Medulla oblongata (tissue), 1 donor: ENCODE data around the gene ABL2.
"Not testable (repeated sequence)": the region's sequence is repeated elsewhere in the genome, so short reads cannot be mapped to it uniquely, and the experiment has no call there.

ENCODE experiments used
- DNase-seq: peaks from one replicate; pipeline ENCODE4 v3.0.0-alpha.2; 2015; ENCODE audit errors: extremely low spot score

Gene ABL2

DNA sequence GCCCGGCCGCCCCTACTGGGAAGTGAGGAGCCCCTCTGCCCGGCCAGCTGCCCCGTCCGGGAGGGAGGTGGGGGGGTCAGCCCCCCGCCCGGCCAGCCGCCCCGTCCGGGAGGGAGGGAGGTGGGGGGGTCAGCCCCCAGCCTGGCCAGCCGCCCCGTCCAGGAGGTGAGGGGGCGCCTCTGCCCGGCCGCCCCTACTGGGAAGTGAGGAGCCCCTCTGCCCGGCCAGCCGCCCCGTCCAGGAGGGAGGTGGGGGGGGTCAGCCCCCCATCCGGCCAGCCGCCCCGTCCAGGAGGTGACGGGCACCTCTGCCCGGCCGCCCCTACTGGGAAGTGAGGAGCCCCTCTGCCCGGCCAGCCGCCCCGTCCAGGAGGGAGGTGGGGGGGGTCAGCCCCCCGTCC, 93.8 kb downstream of the ABL2 start:
- DNase-seq, result not testable (repeated sequence)

DNA sequence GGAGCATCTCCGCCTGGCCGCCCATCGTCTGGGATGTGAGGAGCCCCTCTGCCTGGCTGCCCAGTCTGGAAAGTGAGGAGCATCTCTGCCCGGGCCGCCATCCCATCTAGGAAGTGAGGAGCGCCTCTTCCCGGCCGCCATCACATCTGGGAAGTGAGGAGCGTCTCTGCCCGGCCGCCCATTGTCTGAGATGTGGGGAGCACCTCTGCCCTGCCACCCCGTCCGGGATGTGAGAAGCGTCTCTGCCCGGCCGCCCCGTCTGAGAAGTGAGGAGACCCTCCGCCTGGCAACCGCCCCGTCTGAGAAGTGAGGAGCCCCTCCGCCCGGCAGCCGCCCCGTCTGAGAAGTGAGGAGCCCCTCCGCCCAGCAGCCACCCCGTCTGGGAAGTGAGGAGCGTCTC, 94.3 kb downstream of the ABL2 start:
- not testable (repeated sequence) for DNase-seq

DNA sequence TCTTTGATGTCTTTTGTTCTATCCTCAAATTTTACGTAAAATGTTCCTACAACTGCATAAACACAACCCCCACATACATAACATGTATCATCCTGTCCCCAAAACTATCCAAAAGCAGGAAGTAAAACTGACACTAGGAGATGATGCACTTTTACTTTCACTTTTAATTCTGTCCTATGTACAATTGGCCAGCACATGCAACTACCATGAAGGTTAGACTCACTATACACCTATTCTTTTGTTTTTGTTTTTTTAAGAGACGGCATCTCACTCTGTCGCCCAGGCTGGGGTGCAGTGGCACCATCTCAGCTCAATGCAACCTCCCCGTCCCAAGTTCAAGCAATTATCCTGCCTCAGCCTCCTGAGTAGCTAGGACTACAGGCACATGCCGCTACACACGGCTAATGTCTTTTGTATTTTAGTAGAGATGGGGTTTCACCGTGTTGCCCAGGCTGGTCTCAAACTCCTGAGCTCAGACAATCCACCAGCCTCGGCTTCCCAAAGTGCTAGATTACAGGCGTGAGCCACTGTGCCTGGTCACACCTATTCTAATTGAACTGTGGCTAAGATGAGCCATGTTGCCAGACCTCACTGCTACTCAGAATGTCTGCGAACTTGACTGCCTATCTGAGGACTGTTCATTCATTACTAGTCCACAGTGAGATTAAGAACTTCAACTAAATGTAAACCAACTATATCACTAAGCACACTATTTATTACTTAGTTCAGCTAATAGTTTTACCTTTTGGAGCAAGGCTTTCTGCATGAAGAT, 99.6 kb downstream of the ABL2 start:
- DNase-seq, result peak; percentile 73

GRCh38 chr1:179128520-179128919, 101.0 kb downstream of the ABL2 start:
- no peak for DNase-seq

GRCh38 chr1:179127163-179127895, 102.1 kb downstream of the ABL2 start:
- DNase-seq, result no peak

DNA sequence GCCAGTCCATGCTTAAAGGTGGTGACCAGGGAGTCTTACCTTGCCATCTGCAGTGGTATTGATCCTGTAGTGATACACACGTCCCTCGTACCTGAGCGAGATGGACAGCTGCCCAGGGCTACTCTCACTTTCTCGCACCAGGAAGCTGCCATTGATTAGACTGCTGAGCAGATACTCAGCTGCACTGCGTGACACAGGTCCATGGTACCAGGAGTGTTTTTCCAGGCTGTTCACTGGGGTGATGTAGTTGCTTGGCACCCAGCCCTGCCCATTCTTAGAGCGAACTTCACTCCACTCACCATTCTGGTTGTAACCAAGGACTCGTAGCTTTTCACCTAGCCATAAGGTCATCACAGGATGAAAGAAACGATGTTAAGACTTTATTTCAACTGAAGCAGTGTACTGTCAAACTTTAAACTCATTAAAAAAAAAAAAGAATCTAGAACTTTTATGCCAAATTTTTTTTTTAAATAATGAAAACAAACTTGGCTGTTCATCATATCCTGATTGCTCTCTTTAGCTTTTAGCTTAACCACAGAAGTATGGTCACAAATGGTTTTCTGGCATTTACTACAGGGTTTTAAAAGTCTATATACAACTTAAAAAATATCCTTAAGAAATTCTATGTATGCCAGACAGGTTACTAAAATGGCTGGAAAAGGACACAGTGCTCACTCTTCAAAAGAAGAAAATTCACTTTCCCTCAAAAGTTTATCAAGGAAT, 103.0 kb downstream of the ABL2 start:
- no peak for DNase-seq

GRCh38 chr1:179124873-179125272, 104.6 kb downstream of the ABL2 start:
- no peak for DNase-seq

GRCh38 chr1:179121159-179121938, 108.1 kb downstream of the ABL2 start:
- peak; percentile 76 for DNase-seq

GRCh38 chr1:179120736-179121135, 108.7 kb downstream of the ABL2 start:
- no peak for DNase-seq

DNA sequence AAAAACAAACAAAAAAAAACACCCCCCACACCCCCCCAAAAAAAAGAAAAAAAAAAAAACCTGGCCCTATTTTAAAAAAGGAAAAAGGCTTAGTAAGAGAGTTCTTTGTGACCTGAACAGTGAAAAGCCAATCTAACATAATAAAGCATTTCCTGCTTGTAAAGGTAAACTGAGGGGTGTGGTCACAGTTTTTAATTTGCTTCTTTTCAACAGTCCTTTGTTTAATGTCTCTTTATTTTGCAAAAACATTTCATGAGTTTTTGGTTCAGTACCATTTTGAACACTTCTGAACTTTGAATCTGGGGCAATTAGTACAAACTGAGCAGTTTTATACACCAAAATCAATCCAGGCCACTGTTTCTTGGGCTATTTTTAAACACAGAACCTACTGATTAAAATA, 110.0 kb downstream of the ABL2 start:
- no peak for DNase-seq

DNA sequence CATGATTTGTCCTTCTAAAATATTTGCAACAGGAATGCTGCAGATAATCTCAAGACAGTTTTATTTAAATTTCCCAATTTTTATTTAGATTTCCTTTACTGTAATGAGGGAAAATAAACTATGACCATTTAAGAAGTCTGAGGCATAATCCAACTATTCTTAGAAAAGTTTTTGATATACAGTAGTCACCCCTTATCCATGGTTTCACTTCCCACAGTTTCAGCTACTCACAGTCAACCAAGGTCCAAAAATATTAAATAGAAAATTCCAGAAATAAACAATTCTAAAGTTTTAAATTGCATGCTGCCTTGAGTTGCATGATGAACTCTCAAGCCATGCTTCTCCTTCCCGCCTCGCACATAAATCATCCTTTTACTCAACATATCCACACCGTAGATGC, 114.3 kb downstream of the ABL2 start:
- no peak for DNase-seq

DNA sequence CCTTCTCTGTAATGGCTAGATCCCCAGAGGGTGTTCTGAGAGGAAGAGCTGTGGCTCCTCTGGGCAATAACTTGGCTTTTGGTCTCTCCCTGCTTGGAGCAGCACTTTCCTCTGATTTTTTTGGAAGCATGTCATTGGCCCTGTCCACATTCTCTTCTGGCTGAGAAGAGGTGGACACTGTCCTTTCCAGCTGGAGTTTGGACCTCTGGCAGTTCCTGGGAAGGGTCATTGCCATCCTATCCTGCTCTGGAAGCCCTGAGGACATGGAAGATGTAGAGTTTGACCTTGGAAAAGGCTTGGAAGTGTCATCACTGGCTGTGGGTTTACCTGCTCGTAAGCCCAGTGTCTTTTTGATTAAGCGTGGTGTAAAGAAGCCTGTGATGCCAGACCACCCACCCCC, 120.8 kb downstream of the ABL2 start:
- no peak for DNase-seq

GRCh38 chr1:179107706-179108629, 121.5 kb downstream of the ABL2 start:
- DNase-seq, result no peak

GRCh38 chr1:179105393-179105792, 124.1 kb downstream of the ABL2 start:
- no peak for DNase-seq

- DNase-seq, result no peak
Observed at GRCh38 chr1:179104611-179105250, 124.7 kb downstream of the ABL2 start.

GRCh38 chr1:179103999-179104398, 125.5 kb downstream of the ABL2 start:
- DNase-seq, result no peak

DNA sequence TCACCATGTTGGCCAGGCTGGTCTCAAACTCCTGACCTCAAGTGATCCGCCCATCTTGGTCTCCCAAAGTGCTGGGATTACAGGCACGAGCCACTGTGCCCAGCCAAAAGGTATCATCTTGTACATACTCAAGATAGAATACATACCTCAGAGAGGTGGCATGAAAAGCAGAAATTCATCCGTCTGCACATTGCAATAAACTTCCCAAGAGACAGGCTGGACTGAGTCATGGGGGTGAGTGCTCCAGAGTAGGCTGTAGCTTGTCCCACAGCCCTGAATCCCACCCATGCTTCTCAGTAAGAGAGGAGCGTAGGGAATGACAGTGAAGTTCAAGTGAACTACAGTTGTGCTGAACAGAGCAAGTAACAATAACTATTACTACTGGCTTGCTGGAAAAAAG, 127.9 kb downstream of the ABL2 start:
- no peak for DNase-seq

- no peak for DNase-seq
Observed at GRCh38 chr1:179099891-179100290, 129.6 kb downstream of the ABL2 start.

GRCh38 chr1:179095924-179096323, 133.6 kb downstream of the ABL2 start:
- no peak for DNase-seq

- DNase-seq, result no peak
Observed at GRCh38 chr1:179095377-179095776, 134.1 kb downstream of the ABL2 start.
